Stimulated activated CD8-positive, alpha-beta memory T cell treated with anti-CD3 and anti-CD28 coated beads, Interleukin-15, amount 100 ng/mL, for 4 hours (primary cell): ENCODE measurements around the gene IDS.

ENCODE experiments used
- DNase-seq, 2 donors: peaks; one replicate each; pipeline ENCODE4 v3.0.0-alpha.2; 2020; ENCODE audit warnings: low read depth in 2 of 2

The IDS gene

DNA sequence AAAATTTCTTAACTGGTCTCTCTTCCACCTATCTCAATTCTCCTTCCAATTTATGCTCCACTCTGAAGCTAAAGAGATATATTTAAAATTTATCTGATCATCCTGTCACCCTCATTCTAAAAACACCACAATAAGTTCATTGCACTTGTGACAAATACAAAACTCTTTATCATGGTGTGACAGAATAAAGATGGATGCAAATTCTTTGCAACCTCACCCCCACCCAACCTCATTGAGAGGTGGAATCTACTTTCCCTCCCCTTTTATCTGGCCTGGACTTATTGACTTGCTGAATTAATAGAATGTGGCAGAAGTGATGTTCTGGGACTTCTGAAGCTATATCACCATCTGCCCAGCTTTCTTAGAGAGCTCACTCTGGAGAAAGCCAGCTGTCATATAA lies 46.5 kb downstream of the IDS start:
- DNase-seq = no peak

DNA sequence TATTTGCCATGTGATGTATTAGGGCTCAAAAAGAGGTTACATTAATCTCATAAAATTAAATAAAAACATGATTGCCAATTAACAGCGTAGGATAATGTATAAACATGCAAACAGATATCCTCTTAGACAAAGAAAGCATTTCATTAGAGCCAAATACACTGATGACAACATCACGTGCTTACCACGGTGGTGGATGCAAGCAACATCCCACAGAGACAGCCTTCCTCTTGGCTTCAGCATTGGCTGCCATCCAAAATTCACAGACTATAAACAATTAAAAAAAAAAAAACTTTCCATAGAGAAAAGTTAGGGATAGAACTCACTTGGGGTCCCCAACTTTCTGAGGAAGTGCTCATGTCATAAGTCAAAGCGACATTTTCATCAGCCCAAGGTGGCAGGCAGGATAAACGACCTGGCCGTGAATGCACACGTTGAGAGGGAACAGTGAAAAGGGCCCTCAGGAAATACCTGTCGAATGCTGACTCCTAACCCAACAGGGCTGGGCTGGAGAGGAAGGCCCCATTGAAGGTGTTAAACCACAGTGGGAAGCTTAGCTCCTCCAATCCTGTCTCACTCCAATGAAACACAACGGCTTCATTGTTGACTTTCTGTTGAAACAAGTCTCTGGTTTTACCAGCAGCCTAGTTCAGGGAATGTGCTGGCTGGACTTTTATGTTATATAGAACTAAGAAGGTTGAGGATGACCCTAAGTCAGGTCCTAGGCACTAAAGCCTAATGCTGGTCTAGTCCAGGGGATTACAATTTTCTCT lies 48.4 kb downstream of the IDS start:
- no peak for DNase-seq

- DNase-seq = no peak
Measured at GRCh38 chrX:149455934-149456333, 49.2 kb downstream of the IDS start.

- DNase-seq = no peak
Measured at GRCh38 chrX:149453906-149454822, 50.9 kb downstream of the IDS start.

- DNase-seq = no peak
Measured at GRCh38 chrX:149453030-149453429, 52.1 kb downstream of the IDS start.

- no peak for DNase-seq
Measured at GRCh38 chrX:149433451-149433850, 71.7 kb downstream of the IDS start.

DNA sequence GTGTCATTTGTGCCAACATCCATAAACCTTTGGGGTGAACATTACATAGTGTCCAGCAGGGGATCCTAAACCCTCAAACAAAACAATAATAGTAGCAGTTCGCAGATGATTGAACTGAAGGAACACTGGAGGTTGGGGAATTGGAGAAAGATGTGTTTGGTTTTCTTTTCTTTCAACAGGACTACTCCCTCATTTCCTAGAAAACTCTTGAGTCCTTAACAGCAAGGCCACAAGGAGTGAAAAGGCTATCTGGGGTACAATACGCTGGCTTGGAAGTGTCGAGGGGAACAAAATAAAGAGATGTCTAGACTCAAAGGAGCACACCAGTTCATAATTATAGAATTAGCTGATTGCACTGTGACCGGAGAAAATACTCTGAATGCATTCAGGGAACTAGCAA lies 72.1 kb downstream of the IDS start:
- DNase-seq = no peak
